ENCODE data around the gene AXL.
A peak's percentile ranks its signal among the peaks of the same experiment; 100 is the strongest.

The AXL gene

DNA sequence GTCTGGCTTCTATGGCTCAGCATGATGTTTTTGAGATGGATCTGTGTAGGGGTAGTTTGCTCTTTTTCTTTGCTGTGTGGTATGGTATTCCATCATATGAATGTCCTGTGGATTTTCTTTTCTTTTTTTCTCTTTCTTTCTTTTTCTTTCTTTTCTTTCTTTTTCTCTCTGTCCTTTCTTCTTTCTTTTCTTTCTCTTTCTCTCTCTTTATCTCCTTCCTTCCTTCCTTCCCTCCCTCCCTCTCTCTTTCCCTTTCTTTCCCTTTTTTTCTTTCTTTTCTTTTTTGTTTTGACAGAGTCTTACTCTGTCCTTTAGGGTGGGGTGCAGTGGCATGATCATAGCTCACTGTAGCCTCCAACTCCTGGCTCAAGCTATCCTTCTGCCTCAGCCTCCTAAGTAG, 36.1 kb downstream of the AXL start:
- Histone ChIP-seq H2AFZ (no peak overlapping the region), H3K36me3 (ENCODE audit: control insufficient read depth, insufficient read depth, low read length) (no peaks in the 10 kb centered on the region), H3K9ac (no peak overlapping the region), H3K9me3 (ENCODE audit: control insufficient read depth, low read length) (no peaks in the 10 kb centered on the region), H3K4me1 (no peaks in the 10 kb centered on the region), H3K27ac (no peak overlapping the region), H3K27me3 (ENCODE audit: control insufficient read depth, insufficient read depth, low read length) (no peaks in the 10 kb centered on the region), H3K4me2 (ENCODE audit: low read length) (no peak overlapping the region), H3K4me3 (ENCODE audit: low read depth, low read length) (no peak overlapping the region), H3K79me2 (no peaks in the 10 kb centered on the region)
- TF ChIP-seq, protein P1, sequence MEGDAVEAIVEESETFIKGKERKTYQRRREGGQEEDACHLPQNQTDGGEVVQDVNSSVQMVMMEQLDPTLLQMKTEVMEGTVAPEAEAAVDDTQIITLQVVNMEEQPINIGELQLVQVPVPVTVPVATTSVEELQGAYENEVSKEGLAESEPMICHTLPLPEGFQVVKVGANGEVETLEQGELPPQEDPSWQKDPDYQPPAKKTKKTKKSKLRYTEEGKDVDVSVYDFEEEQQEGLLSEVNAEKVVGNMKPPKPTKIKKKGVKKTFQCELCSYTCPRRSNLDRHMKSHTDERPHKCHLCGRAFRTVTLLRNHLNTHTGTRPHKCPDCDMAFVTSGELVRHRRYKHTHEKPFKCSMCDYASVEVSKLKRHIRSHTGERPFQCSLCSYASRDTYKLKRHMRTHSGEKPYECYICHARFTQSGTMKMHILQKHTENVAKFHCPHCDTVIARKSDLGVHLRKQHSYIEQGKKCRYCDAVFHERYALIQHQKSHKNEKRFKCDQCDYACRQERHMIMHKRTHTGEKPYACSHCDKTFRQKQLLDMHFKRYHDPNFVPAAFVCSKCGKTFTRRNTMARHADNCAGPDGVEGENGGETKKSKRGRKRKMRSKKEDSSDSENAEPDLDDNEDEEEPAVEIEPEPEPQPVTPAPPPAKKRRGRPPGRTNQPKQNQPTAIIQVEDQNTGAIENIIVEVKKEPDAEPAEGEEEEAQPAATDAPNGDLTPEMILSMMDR (IDR thresholded peaks at IDR 0.05), result no peak

DNA sequence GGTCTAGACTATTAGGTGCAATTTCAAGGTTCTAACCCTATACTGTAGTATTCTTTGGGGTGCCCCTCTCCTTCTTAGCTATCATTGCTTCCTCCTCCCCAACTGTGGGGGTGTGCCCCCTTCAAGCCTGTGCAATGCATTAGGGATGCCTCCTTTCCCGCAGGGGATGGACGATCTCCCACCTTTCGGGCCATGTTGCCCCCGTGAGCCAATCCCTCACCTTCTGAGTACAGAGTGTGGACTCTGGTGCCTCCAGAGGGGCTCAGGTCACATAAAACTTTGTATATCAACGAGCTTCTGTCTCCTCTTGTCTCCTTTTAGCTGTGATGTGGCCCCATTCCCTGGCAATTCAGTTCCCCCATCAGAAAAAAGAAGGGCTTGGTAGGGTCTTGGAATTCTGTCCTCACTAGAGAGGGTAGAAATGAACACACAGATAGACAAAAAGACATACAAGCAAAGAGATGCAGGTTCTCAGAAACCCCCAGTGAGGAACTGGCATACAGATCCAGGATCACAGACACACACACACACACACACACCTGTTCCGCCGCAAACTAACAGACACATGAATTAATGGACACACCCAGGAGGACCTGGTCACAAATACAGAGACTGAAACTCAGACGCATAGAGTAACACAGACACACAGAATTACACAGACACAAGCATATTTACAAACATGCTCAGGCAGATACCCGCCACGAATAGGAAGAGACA, 42.6 kb downstream of the AXL start:
- H3K9me3 ChIP-seq (ENCODE audit: control insufficient read depth, low read length), result no peaks in the 10 kb centered on the region
- peaks cover 5% of the 10 kb centered on the region for H3K4me1 ChIP-seq
- no peak overlapping the region for H3K9ac ChIP-seq
- peaks cover 22% of the 10 kb centered on the region for H3K79me2 ChIP-seq
- peak overlapping the region; percentile 82 for H2AFZ ChIP-seq
- no peaks in the 10 kb centered on the region for H3K27me3 ChIP-seq (ENCODE audit: control insufficient read depth, insufficient read depth, low read length)
- peak overlapping the region; percentile 94 for H3K4me3 ChIP-seq (ENCODE audit: low read depth, low read length)
- TF ChIP-seq, protein P1 (IDR thresholded peaks at IDR 0.05), result no peak
- peak overlapping the region; percentile 100 for H3K4me2 ChIP-seq (ENCODE audit: low read length)
- H3K36me3 ChIP-seq (ENCODE audit: control insufficient read depth, insufficient read depth, low read length), result no peaks in the 10 kb centered on the region
- peak overlapping the region; percentile 89 for H3K27ac ChIP-seq

DNA sequence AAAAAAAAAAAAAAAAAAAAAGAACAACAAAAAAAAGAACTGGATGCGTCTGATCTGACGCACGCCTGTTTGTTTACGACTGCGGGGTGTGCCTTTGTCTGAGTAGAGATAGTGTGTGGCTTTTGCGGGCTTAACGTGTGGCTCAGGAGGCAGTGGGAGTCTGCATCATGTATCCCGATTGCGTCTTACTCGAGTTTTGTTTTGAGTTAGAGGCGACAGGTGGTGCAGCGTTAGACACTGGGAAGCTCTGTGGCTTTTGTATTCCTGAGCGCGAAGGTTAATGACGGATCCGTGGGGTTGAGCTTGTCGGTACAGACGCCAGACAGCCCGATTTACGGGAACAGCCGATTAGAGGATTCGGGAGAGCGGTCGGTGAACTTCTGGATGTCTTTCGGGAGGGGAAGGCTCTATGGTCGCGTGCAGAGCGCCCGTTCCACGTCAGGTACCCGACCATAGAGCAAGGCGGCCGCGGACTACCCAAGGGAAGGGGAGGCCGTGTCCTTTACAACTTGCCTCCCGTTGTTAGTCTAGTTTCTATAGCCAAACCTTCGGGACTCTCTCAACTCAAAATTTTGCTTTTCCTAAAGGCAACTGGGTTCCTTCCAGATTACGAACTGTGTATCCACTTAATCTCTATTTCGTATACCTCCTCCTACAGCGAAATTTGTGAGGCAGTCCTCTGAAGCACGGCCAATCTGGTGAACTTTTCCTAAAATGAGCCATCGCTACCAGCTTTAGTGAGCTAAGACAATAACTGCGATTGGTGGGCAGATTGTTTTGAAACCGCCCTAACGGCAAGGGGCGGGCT, 44.2 kb downstream of the AXL start:
- no peaks in the 10 kb centered on the region for H3K36me3 ChIP-seq (ENCODE audit: control insufficient read depth, insufficient read depth, low read length)

DNA sequence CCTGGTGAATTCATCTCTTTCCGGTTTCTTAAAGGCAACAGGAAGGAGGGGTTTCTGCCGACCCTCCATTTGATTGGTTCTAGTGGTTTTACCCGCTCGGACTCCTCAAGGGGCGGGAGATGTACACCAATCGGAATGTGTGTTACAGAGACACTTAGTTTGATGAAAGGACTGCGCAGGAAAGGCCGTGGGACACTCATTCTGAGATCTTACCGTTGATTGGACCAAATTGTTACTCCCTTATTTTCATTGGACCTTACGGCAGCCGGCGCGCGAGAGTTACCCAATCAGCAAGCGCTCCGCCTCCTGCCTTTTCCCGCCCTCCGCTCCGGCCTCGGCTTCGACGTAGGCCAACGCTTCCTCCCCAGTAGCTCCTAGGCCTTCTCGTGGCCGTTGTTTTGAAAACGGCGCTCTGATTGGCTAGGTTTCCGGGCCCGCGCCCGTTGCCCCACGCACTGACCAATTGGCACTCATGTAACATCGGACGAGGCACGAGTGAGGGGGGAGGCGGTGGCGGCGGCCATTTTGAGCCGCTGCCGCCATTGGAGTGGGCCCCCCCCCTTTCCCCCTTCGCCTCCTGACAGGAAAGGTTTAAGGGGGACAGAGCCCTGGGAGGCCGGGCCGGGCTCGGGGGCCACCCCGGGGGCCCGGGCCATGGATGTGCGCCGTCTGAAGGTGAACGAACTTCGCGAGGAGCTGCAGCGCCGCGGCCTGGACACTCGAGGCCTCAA, 45.0 kb downstream of the AXL start, which contains the start of gene HNRNPUL1:
HNRNPUL1 (plus strand) TSS at position 523 of the 731 bp plus-strand sequence; CDS start at position 655, 132 bp downstream.
- Histone ChIP-seq H2AFZ (peak within 1 kb of the TSS; percentile 82), H3K9ac (peak within 1 kb of the TSS; percentile 81), H3K4me3 (ENCODE audit: low read depth, low read length) (peak within 1 kb of the TSS; percentile 94), H3K4me1 (peaks cover 10% of the 10 kb centered on the region), H3K27me3 (ENCODE audit: control insufficient read depth, insufficient read depth, low read length) (no peaks in the 10 kb centered on the region), H3K4me2 (ENCODE audit: low read length) (peak within 1 kb of the TSS; percentile 100), H3K27ac (peak within 1 kb of the TSS; percentile 89), H3K79me2 (peaks cover 41% of the 10 kb centered on the region), H3K9me3 (ENCODE audit: control insufficient read depth, low read length) (no peaks in the 10 kb centered on the region), H3K36me3 (ENCODE audit: control insufficient read depth, insufficient read depth, low read length) (no peaks in the 10 kb centered on the region)
- TF ChIP-seq, protein P1 (IDR thresholded peaks at IDR 0.05), result peak; percentile 40

More for the DNA sequence above, 44.2 kb downstream of the AXL start:
- TF ChIP-seq, protein P1 (IDR thresholded peaks at IDR 0.05), result no peak
- peaks cover 10% of the 10 kb centered on the region for H3K4me1 ChIP-seq
- no peaks in the 10 kb centered on the region for H3K9me3 ChIP-seq (ENCODE audit: control insufficient read depth, low read length)
- peaks cover 38% of the 10 kb centered on the region for H3K79me2 ChIP-seq
- peak overlapping the region; percentile 100 for H3K4me2 ChIP-seq (ENCODE audit: low read length)
- H3K27me3 ChIP-seq (ENCODE audit: control insufficient read depth, insufficient read depth, low read length), result no peaks in the 10 kb centered on the region
- peak overlapping the region; percentile 82 for H2AFZ ChIP-seq
- H3K9ac ChIP-seq, result peak overlapping the region; percentile 42
- peak overlapping the region; percentile 89 for H3K27ac ChIP-seq
- H3K4me3 ChIP-seq (ENCODE audit: low read depth, low read length), result peak overlapping the region; percentile 94
